HG03469 (cell line): ENCODE data around the gene GCNT4.

Experiments
- ATAC-seq: cut with Tn5 transposase; IDR thresholded peaks from one replicate; pipeline ENCODE4 v1.9.1; 2021; ENCODE audit warnings: mild to moderate bottlenecking, moderate library complexity, moderate number of reproducible peaks; ENCODE audit not compliant: unreplicated experiment

Gene GCNT4

DNA sequence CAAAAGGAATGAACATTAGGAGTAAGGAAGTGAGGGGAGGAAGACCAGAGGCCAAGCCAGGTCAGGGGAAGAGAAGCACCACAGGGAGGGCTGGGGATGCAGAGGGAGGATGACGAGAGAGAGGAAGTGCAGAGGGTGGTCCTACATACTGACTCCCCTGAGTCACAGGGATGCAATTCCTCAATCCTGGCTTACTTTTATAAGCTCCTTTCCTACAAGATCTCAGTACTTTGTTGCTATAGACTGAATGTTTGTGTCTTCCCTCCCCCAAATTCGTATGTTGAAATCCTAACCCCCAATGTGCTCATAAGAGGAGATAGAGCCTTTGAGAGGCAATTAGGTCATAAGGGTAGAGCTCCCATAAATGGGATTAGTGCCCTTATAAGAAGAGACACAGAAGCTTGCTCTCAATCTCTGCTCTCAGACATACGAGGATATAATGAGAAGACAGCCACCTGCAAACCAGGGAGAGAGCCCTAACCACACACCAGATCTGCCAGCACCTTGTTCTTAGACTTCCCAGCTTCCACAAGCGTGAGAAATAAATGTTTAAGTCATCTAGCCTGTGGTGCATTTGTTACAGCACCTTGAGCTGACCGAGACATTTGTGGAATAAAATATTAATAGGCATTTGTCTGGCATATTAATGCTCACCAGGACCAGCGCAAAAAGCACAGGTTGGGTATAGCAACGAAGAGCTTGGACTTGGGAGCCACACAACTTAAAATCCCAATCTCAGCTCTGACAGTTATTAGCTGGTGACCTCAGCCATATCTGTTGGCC, 33.4 kb downstream of the GCNT4 start:
- no peak for ATAC-seq

DNA sequence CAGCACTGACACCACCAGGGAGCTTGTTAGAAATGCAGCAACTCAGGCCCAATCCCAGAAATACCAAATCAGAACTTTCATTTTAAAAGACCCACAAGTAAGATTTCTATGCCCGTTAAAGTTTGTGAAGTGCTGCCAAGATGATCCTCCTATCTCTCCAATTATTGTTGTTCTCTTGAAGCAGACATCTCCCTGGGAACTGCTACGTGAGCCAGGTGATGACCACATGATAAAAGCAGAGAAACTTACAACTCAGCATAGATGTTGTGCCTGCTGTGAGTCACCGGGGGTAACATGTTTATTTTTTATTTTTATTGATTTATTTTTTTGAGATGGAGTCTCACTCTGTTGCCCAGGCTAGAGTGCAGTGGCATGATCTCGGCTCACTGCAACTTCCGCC, 34.4 kb downstream of the GCNT4 start:
- no peak for ATAC-seq

DNA sequence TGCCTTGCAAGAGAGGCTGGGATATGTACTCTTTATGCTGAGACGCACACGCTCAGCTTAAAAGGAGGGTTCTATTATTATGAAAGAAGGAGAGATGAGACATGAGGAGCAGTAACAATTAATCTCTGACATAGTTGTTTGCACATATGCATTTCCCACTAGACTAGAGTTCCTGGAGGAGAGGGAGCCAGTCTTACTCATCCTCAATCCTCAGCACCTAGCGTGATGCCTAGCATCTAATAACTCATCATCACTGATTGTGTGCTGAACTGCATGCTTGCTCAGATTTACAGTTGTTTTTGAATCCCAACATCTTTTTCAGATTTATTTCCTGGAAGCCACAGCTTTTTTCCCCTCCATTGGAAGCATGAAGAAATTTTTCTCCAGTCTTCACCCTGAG, 35.5 kb downstream of the GCNT4 start:
- ATAC-seq: no peak

DNA sequence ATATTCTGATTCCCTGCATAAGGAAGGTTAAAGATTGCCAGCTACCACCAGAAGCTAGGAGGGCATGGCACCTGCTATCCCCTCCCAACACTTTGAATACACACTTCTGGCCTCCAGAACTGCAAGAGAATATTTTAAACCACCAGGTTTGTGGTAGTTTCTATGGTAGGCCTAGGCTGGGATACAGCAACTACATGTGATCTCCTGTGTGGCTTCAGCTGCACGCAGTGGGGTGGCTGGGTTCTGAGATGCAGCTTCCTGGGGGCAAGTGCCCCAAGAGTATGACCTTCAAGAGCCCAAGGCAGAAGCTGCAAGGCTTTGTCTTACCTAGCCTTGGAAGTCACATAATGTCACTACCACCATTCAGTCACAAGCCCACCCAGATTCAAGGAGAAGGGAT, 39.6 kb downstream of the GCNT4 start:
- no peak for ATAC-seq

DNA sequence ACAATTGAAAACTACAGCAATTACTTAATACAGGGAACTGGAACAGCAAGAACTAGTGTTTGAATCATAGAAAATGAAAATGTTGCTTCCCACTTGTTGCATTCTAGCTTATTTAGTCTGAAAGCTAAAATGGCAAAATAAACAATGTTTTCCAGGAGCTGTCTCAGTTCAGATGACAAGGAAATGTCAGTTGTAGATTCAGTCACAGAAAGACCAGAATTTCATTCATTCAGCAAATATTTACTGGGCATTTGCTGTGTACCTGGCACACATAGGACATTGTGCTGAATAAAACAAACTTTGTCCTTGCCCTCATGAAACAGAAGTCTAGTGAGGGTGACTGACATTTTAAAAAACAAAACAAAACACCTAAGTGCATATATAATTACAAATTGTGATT, 41.5 kb downstream of the GCNT4 start:
- ATAC-seq: no peak

GRCh38 chr5:75009556-75010345, 42.6 kb downstream of the GCNT4 start:
- ATAC-seq: no peak

DNA sequence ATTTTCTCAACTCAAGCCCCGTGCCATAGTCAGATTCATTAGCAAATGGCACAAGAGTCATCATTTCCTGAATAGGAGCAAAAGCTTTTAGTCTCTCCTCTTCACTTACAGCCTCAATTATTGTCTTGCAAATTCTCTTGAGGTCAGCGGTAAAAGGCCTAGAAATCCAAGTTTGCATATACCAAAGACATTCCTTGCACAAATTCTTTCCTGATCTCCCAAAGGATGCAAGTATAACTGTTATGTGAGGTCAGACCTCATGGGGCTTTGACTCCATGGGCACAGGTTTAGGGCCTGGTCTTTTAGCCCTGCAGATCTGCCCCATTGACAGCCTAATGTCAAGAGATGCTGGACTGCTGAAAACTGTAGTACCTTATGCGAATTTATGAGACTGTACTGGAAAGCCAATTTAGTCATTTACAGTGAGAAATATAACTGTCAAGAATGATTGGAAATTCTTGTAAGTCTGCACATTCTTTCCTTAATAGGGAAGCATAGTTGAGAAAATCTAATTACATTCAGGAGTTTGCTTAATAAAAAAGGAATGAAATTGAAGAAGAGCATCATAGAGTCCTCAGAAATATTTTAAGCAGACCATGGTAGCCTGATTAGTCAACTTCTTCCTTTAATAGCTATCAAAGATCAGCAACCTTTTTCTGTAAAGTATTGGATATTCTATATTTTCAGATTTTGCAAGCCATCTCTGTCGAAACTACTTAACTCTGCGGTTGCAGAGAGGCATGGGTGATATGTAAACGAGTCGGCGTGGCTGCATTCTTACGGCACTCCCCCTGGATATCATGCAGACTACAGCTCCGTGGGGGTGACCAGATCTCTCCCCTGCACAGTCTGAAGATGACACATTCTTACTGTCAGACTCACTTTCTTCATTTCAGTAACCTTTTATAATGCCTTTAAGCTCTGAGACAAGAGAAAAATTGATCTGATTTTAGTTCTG, 45.2 kb downstream of the GCNT4 start:
- ATAC-seq: no peak

- ATAC-seq: no peak
These were observed 46.8 kb downstream of the GCNT4 start for GRCh38 chr5:75005561-75005960.
